ENCODE measurements around the gene PTPRO.

The PTPRO gene

GRCh38 chr12:15322164-15323061 is at the start of gene PTPRO:
Gene PTPRO (plus strand): TSS chr12:15322508.
- DNase-seq, result no peak

DNA sequence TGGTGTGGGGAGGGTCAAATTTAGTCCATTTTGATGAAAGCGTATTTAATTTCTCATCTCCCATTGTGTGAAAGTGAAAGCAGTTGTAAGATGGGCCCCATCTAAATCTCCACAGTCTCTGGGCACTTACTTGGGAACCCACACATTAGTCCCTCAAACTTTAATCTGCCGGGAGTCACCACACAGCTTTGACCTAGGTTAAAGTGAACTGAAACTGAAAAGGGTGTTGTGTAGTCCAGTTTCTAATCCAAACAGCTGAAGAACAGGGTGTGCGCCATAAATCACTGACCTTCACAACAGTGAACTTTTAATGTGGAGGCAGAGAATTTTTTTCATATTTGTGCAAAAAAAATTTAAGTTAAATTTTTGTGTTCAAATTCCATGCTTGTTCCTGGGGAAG is 48.4 kb upstream of the PTPRO start:
- DNase-seq, result no peak

GRCh38 chr12:15274561-15274967 is 47.7 kb upstream of the PTPRO start:
- no peak for DNase-seq

- DNase-seq, result no peak
These were observed 46.1 kb upstream of the PTPRO start for GRCh38 chr12:15276088-15276698.

DNA sequence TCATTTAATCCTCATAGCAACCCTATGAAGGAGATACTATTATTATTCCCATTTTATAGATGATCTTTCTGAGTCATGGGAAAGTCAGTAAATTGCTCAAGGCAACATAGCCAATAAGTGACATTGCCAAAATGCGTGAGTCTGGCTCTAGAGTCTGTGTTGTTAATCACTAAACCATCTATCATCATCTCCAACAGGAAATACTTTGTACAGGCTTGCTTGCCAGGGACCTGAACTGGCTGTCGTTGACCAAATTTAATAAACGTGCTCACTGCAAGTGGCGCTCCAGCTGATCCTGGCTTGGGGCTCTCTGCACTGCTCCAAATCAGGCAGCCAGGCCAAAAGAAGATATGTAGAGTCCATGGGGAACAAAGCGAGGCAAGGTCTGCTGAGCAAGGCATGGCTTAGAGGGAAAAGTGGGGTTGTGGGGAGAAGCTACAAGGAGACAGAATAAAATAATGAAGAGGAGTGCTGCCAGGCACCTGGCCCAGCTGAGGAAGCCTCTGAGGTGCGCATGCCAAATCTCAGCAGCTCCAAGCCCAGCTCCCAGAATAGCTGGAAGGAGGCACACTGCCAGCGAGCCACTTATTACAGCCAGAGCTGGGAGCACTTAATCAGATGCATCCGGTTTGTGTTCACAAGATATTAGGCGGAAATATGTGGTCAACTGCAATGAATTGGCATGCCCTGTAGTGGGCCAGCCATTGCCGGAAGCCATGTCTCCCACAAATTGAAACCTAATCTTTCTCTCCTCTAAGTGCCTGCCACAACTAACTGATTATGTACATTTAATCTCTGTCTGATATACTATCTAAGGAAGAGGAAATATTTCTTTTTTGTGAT is 43.3 kb upstream of the PTPRO start:
- DNase-seq, result no peak

DNA sequence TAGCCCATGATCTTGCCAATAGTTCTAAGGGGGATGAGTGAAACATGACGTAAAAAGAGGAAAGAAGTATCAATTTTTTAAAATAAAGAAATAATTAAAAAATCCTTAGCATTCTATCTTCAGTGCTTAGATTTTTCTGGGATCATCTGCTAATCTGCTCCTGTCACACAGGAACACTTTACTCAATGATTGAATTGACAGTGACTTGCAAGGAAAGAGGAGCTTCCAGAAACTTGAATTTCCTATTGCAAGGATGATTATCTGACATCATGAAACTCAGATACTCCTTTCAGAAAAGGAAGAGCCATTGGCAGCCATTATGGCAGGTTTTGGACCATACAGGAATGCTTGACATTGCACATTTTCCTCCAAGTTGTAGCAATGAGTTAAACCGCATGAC is 41.4 kb upstream of the PTPRO start:
- no peak for DNase-seq

DNA sequence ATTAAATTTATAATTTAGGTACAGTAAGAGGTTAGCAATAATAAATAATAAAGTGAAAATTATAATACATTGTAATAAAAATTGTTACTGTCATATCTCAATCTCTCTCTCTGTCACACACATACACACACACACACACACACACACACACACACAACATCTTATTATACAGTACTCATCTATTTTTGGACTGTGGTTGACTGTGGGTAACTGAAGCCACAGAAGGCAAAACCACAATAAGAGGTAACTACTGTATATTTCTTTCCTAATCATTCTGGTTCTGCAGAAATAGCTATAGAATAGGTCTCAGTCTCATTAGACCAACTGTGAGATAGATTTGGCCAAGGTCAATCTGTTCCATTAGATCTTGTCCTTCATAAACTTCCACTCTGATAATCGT is 33.1 kb upstream of the PTPRO start:
- no peak for DNase-seq

DNA sequence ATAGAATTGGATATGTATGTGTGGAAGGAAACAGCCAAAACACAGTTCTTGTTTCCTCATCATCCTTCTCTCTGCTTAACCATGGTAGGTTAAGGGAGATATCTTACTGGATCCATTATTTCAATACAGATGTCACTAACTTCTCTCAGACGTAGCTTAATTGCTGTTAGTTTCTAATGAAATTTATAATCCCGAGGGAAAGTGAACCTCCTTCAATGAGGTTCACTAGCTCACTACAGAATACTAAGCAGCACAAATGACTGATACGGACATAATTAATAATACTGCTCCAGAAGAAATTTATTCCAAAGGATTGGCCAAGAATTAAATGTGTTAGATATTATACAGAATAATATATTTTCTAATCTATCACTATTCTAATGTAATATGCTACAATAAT is 28.6 kb upstream of the PTPRO start:
- no peak for DNase-seq

- no peak for DNase-seq
These were observed 22.4 kb upstream of the PTPRO start for GRCh38 chr12:15299947-15300346.

GRCh38 chr12:15304296-15304695 is 18.0 kb upstream of the PTPRO start:
- DNase-seq, result no peak

DNA sequence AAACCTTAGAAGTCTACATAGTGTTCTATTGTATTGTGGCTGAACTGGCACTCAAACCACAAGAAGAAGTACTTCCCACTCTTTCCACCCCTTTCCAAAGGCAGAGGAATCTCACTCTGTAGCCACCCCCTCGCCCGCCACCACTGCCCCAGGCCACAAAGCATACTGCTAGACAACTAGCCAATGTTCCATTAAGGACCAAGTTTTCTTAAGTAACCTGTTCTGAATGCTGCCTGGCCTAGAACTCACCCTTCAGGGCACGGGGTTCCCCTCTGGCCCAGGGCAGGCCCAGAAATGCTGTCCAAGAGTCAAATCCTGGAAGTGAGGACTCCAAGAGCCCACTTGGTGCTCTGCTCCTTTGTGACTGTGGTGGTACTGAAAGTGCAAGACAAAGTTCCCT is 15.7 kb upstream of the PTPRO start:
- DNase-seq, result no peak

DNA sequence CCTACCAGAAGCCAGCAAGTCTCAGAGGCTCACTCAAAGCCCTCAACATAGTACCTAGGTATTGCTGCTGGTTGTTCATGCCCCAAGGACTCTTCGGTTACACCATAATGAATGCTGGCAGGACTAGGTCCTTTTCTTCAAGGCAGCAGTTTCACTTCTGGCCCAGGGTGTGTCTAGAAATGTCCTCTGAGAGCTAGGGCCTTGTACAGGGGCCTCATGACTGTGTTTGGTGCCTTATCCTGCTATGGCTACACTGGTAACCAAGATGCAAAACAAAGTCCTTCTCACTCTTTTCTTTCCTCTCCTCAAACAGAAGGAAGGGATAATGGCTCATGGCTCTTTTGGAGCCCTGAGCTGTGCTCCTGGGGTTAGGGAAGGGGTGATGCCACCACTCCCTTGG is 15.2 kb upstream of the PTPRO start:
- no peak for DNase-seq

DNA sequence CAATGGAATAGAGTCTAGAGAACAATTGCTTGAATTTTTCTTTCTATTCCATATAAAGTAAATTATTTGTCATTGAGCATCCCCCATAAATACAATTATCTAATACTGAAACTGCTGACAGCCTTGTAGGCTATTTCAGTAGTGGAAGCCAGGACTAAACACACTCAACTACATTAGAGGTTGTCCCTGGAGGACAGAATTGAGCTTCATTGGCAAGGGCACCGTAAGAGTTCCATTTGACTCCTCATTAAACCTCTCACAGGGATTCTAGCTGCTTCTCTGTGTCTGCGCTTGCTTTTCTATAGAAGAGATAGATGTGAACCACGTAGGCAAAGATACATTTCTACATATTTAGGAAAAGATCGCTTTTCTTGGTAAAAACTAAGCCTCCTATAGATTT is 3.5 kb upstream of the PTPRO start:
- no peak for DNase-seq

- no peak for DNase-seq
These were observed 1.4 kb upstream of the PTPRO start for GRCh38 chr12:15320881-15321280.

- DNase-seq, result no peak
These were observed 1.2 kb downstream of the PTPRO start for GRCh38 chr12:15323480-15323879.

GRCh38 chr12:15329891-15330290 is 7.6 kb downstream of the PTPRO start:
- no peak for DNase-seq

- no peak for DNase-seq
These were observed 11.9 kb downstream of the PTPRO start for GRCh38 chr12:15334225-15334624.

GRCh38 chr12:15335959-15336358 is 13.7 kb downstream of the PTPRO start:
- DNase-seq, result no peak

- no peak for DNase-seq
These were observed 14.7 kb downstream of the PTPRO start for GRCh38 chr12:15336768-15337553.

DNA sequence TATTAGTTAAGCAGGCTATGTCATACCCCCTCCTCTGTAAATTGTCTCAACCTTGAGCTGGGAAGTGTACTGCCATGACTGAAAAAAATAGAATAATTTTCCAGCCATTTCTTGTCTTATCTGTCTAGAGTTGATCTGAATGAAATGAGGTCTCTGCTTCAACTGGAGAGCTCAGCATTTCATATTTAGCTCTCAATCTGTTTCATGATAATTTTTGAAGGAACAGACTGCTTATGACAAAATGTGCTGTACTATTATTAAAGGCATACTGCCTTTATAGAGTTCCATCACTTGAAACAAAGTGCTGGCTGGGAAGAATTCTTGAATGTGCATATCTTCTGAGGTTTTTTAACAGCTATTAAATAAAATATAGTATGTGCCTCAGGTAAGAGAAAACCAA is 19.1 kb downstream of the PTPRO start:
- no peak for DNase-seq

DNA sequence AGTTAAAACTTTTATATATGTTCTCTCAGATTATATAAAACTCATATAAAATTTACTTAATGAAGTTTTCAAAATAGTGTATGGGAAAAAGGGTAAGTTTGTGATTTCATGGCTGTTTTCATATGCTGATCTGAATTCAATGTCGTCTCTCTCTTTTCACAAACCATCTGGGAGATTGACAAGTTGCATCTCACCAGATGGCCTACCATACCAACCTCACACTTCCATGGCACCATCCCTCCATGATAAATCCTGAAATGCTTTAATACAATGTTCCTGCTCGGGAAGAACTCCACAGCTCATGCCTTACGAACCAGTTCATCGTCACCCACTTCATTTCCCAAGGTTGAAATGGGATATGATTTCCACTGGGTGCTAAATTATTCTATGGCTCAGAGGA is 22.3 kb downstream of the PTPRO start:
- DNase-seq, result no peak

- no peak for DNase-seq
These were observed 24.2 kb downstream of the PTPRO start for GRCh38 chr12:15346488-15346887.

- DNase-seq, result no peak
These were observed 28.3 kb downstream of the PTPRO start for GRCh38 chr12:15350643-15351042.
